ENCODE results near the gene CFTR. TPM values are rescaled to one million over a fixed set of nuclear protein-coding genes. Genes with fewer than 3 reads are reported as not detected.

Gene CFTR
- total and polyA plus RNA-seq, 10 of the 15 experiments (the other 5 are each of a cell fraction or from before 2014, with no cell fraction given): 0.02 to 2.3 (median 0.21) TPM; not detected in 1

DNA sequence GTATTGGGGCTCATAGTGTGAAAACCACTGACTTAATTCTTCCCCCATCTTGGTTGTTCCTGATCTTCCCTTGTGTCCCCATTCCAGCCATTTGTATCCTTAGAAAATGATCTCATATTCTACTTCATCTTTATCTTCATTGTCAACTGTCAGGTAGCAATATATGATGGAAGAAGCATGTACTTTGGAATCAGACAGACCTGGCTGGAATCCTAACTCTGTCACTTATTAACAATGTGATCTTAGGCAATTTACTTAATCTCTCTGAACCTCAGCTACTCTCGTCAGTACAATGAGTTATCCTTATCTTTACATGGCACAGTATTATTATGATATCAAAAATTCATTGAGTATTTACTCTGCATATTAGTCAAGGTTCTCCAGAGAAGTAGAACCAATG is 10.1 kb downstream of the CFTR start:
- SMC1A ChIA-PET (ENCODE audit: uncharacterized antibody, unreplicated experiment): interaction anchor here (0.6 to 0.7 kb wide), 2 partner anchors 9 to 334 kb away, joined by 3 read pairs; no protein-coding TSS in a partner anchor
- 7% methylated on average over 1 of the region's 1 CpG for WGBS (ENCODE audit: insufficient coverage, insufficient replicate concordance, low lambda C conversion rate, missing lambda C conversion rate)

More for the DNA sequence above, 10.1 kb downstream of the CFTR start:
- H3K9me3 ChIP-seq (replicated peaks; ENCODE audit: control insufficient read depth, insufficient read depth, low read length): no peaks in the 10 kb centered on the region
- CTCF ChIA-PET: interaction anchor here (1.3 kb wide), 1 partner anchor 89 kb away, joined by 5 read pairs; no protein-coding TSS in a partner anchor
- no peaks in the 10 kb centered on the region for H3K79me2 ChIP-seq (ENCODE audit: control insufficient read depth, insufficient read depth, low read length)
- no peak for ATAC-seq
- H4K20me1 ChIP-seq (ENCODE audit: control insufficient read depth, insufficient read depth): no peaks in the 10 kb centered on the region
- no peak overlapping the region for H3K4me3 ChIP-seq
- POLR2A ChIA-PET: no interaction called here
- no peak overlapping the region for H3K9ac ChIP-seq (ENCODE audit: control insufficient read depth, insufficient read depth, low read length)
- no peaks in the 10 kb centered on the region; a peak in 1 of 4 replicates for H3K27me3 ChIP-seq (replicated peaks in 1 of 2; ENCODE audit: control insufficient read depth in 2 of 2, insufficient read depth in 2 of 2, low read length in 1 of 2)
- in situ Hi-C loops (cut with MboI) (no loop called here), intact Hi-C loops (cut with micrococcal nuclease; ENCODE audit: unreplicated experiment) (no loop called here)
- no TSS peak for BruUV-seq (replicated peaks)
- no peak overlapping the region for H3K27ac ChIP-seq (ENCODE audit: control insufficient read depth, insufficient read depth)
- TF ChIP-seq SUPT20H (IDR thresholded peaks at IDR 0.05; ENCODE audit: borderline replicate concordance, control insufficient read depth, low read depth, low read length) (no peak), ATF7 (IDR thresholded peaks at IDR 0.05; ENCODE audit: low read depth) (no peak), ZNF384 (IDR thresholded peaks at IDR 0.05; ENCODE audit: borderline replicate concordance, low read depth, low read length) (no peak), MEF2B (IDR thresholded peaks at IDR 0.05; ENCODE audit: partially characterized antibody, poor library complexity, severe bottlenecking) (no peak), RCOR1 (conservative IDR thresholded peaks at IDR 0.05; ENCODE audit: low read depth, low read length) (no peak), BMI1 (IDR thresholded peaks at IDR 0.05; ENCODE audit: borderline replicate concordance) (no peak), BHLHE40 (IDR thresholded peaks at IDR 0.05; ENCODE audit: borderline replicate concordance in 1 of 2, low read depth in 2 of 2, low read length in 1 of 2) (no peak), SUZ12 (IDR thresholded peaks at IDR 0.05; ENCODE audit: unreplicated experiment) (no peak), FOXM1 (IDR thresholded peaks at IDR 0.05; ENCODE audit: low read depth, low read length) (no peak), PAX8 (IDR thresholded peaks at IDR 0.05) (no peak)
- TF ChIP-seq, protein P1, sequence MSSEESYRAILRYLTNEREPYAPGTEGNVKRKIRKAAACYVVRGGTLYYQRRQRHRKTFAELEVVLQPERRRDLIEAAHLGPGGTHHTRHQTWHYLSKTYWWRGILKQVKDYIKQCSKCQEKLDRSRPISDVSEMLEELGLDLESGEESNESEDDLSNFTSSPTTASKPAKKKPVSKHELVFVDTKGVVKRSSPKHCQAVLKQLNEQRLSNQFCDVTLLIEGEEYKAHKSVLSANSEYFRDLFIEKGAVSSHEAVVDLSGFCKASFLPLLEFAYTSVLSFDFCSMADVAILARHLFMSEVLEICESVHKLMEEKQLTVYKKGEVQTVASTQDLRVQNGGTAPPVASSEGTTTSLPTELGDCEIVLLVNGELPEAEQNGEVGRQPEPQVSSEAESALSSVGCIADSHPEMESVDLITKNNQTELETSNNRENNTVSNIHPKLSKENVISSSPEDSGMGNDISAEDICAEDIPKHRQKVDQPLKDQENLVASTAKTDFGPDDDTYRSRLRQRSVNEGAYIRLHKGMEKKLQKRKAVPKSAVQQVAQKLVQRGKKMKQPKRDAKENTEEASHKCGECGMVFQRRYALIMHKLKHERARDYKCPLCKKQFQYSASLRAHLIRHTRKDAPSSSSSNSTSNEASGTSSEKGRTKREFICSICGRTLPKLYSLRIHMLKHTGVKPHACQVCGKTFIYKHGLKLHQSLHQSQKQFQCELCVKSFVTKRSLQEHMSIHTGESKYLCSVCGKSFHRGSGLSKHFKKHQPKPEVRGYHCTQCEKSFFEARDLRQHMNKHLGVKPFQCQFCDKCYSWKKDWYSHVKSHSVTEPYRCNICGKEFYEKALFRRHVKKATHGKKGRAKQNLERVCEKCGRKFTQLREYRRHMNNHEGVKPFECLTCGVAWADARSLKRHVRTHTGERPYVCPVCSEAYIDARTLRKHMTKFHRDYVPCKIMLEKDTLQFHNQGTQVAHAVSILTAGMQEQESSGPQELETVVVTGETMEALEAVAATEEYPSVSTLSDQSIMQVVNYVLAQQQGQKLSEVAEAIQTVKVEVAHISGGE (CRISPR knock-in tag; IDR thresholded peaks at IDR 0.05): no peak
- TF ChIP-seq, protein P2, sequence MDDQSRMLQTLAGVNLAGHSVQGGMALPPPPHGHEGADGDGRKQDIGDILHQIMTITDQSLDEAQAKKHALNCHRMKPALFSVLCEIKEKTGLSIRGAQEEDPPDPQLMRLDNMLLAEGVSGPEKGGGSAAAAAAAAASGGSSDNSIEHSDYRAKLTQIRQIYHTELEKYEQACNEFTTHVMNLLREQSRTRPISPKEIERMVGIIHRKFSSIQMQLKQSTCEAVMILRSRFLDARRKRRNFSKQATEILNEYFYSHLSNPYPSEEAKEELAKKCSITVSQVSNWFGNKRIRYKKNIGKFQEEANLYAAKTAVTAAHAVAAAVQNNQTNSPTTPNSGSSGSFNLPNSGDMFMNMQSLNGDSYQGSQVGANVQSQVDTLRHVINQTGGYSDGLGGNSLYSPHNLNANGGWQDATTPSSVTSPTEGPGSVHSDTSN (IDR thresholded peaks at IDR 0.05; ENCODE audit: insufficient replicate concordance, low read depth, low read length): no peak
- TF ChIP-seq, protein P3, sequence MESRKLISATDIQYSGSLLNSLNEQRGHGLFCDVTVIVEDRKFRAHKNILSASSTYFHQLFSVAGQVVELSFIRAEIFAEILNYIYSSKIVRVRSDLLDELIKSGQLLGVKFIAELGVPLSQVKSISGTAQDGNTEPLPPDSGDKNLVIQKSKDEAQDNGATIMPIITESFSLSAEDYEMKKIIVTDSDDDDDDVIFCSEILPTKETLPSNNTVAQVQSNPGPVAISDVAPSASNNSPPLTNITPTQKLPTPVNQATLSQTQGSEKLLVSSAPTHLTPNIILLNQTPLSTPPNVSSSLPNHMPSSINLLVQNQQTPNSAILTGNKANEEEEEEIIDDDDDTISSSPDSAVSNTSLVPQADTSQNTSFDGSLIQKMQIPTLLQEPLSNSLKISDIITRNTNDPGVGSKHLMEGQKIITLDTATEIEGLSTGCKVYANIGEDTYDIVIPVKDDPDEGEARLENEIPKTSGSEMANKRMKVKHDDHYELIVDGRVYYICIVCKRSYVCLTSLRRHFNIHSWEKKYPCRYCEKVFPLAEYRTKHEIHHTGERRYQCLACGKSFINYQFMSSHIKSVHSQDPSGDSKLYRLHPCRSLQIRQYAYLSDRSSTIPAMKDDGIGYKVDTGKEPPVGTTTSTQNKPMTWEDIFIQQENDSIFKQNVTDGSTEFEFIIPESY (IDR thresholded peaks at IDR 0.05): no peak
- TF ChIP-seq, protein P4, sequence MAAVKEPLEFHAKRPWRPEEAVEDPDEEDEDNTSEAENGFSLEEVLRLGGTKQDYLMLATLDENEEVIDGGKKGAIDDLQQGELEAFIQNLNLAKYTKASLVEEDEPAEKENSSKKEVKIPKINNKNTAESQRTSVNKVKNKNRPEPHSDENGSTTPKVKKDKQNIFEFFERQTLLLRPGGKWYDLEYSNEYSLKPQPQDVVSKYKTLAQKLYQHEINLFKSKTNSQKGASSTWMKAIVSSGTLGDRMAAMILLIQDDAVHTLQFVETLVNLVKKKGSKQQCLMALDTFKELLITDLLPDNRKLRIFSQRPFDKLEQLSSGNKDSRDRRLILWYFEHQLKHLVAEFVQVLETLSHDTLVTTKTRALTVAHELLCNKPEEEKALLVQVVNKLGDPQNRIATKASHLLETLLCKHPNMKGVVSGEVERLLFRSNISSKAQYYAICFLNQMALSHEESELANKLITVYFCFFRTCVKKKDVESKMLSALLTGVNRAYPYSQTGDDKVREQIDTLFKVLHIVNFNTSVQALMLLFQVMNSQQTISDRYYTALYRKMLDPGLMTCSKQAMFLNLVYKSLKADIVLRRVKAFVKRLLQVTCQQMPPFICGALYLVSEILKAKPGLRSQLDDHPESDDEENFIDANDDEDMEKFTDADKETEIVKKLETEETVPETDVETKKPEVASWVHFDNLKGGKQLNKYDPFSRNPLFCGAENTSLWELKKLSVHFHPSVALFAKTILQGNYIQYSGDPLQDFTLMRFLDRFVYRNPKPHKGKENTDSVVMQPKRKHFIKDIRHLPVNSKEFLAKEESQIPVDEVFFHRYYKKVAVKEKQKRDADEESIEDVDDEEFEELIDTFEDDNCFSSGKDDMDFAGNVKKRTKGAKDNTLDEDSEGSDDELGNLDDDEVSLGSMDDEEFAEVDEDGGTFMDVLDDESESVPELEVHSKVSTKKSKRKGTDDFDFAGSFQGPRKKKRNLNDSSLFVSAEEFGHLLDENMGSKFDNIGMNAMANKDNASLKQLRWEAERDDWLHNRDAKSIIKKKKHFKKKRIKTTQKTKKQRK (IDR thresholded peaks at IDR 0.05; ENCODE audit: low read depth, low read length): no peak
- H2AFZ ChIP-seq (ENCODE audit: control insufficient read depth, low read depth, low read length): no peak overlapping the region
- H3K4me1 ChIP-seq (ENCODE audit: control insufficient read depth, insufficient read depth, low read length): no peaks in the 10 kb centered on the region
- no peaks in the 10 kb centered on the region for H3K36me3 ChIP-seq (ENCODE audit: control insufficient read depth in 2 of 2, insufficient read depth in 2 of 2, low read length in 1 of 2)
- FAIRE-seq: no peak
- H3K4me2 ChIP-seq (ENCODE audit: control insufficient read depth, insufficient read depth): no peak overlapping the region
- no peak for DNase-seq (ENCODE audit: low read depth, low spot score)
- RAD21 ChIA-PET (ENCODE audit: unreplicated experiment): no interaction called here

Data from GM12878 (cell line).